Right cardiac atrium (tissue), 5 donors: ENCODE data around the gene DHRSX. TPM values are rescaled to one million over a fixed set of nuclear protein-coding genes. Genes with fewer than 3 reads are reported as not detected.
A peak's percentile ranks its signal among the peaks of the same experiment; 100 is the strongest.
"Not testable (repeated sequence)": the region's sequence is repeated elsewhere in the genome, so short reads cannot be mapped to it uniquely, and the experiment has no call there.

Source experiments
- ATAC-seq, 2 donors: fragments of 200-7000 bp; cut with Tn5 transposase; one replicate each; pipeline versions ENCODE4 v1.8.0 to v1.9.1; 2020; ENCODE audit warnings: moderate library complexity in 2 of 2, mild to moderate bottlenecking in 1 of 2
- DNase-seq, 3 donors: peaks; one replicate each; pipeline ENCODE4 v3.0.0-alpha.2; 2020
- H3K27ac ChIP-seq: one replicate; pipeline ENCODE4 v1.5.1; 2013; ENCODE audit warnings: mild to moderate bottlenecking, low read length, control low read depth, moderate library complexity
- H3K27me3 ChIP-seq: one replicate; pipeline ENCODE4 v1.6.1; 2013; ENCODE audit not compliant: control insufficient read depth, insufficient read depth
- H3K4me1 ChIP-seq: one replicate; pipeline ENCODE4 v1.6.1; 2013; ENCODE audit warnings: low read length; ENCODE audit not compliant: control insufficient read depth, insufficient read depth
- H3K4me3 ChIP-seq: one replicate; pipeline ENCODE4 v1.5.1; 2013; ENCODE audit warnings: low read length, control low read depth
- H3K9me3 ChIP-seq: one replicate; pipeline ENCODE4 v1.6.1; 2013; ENCODE audit warnings: low read length; ENCODE audit not compliant: control insufficient read depth
- WGBS: extraction: QIAGEN DNeasy Blood & Tissue Kit; methylation state at CpG from one replicate; pipeline ENCODE4 v1.1.7; 2013; 5-methylcytosine and 5-hydroxymethylcytosine counted together
- intact Hi-C, 4 donors: fragments of 100-400 bp; cut with DNase I; formaldehyde crosslinking; loops; one replicate each; pipeline versions ENCODE4 v1.11.0 to v1.14.0; 2022 to 2023
- polyA plus RNA-seq: library from polyadenylated mRNA; stranded (reverse); fragments of 200-250 nt; gene quantifications from one replicate; pipeline ENCODE4 v1.2.3, GENCODE V29; 2013
- total RNA-seq, 4 donors: library from RNA; stranded (reverse); fragmentation: NEBNext Ultra II Directional; extraction: Animal tissue kit (Norgen Biotek cat#: 25700); gene quantifications; one replicate each; pipeline ENCODE4 v1.2.1, GENCODE V29; 2021
- donor health status: healthy with polysubstance abuse.
- donor health status: DM: no; HTN: yes; CAD: no.
- donor health status: DM: no; HTN: no; CAD: no.
- donor health status: DM: no; HTN: yes; CAD: no; lungs with severe emphysema.
- donor health status: DM: yes; HTN: yes; CAD: no.

DHRSX gene
- total and polyA plus RNA-seq, 5 donors: 22.2 to 43.7 (median 30.1) TPM

GRCh38 chrX:2385224-2385623, 115.6 kb downstream of the DHRSX start:
- Histone ChIP-seq H3K27me3 (no peaks in the 10 kb centered on the region), H3K4me3 (no peak overlapping the region), H3K4me1 (peaks cover 5% of the 10 kb centered on the region), H3K27ac (no peak overlapping the region), H3K9me3 (no peaks in the 10 kb centered on the region)
- WGBS: 85% methylated on average over 3 of the region's 3 CpGs
- intact Hi-C loops: no loop called here
- no peak for DNase-seq
- no peak for ATAC-seq

- DNase-seq (no peak), ATAC-seq (no peak)
- WGBS: 81% methylated on average over 4 of the region's 4 CpGs
- intact Hi-C loops: no loop called here
- no peaks in the 10 kb centered on the region for H3K9me3 ChIP-seq
- H3K4me1 ChIP-seq: peaks cover 5% of the 10 kb centered on the region
- no peak overlapping the region for H3K27ac ChIP-seq
- H3K27me3 ChIP-seq: no peaks in the 10 kb centered on the region
- H3K4me3 ChIP-seq: no peak overlapping the region
Measured at GRCh38 chrX:2384486-2384885, 116.3 kb downstream of the DHRSX start.

GRCh38 chrX:2383735-2384134, 117.0 kb downstream of the DHRSX start:
- intact Hi-C loops: no loop called here
- no peak for ATAC-seq
- 93% methylated on average over 3 of the region's 3 CpGs for WGBS
- no peak overlapping the region for H3K27ac ChIP-seq
- H3K4me1 ChIP-seq: peaks cover 5% of the 10 kb centered on the region
- no peaks in the 10 kb centered on the region for H3K27me3 ChIP-seq
- DNase-seq: no peak
- H3K9me3 ChIP-seq: no peaks in the 10 kb centered on the region
- no peak overlapping the region for H3K4me3 ChIP-seq

GRCh38 chrX:2383144-2383543, 117.6 kb downstream of the DHRSX start:
- H3K4me3 ChIP-seq: no peak overlapping the region
- H3K27ac ChIP-seq: no peak overlapping the region
- intact Hi-C loops: no loop called here
- ATAC-seq (no peak), DNase-seq (no peak)
- H3K27me3 ChIP-seq: no peaks in the 10 kb centered on the region
- peaks cover 5% of the 10 kb centered on the region for H3K4me1 ChIP-seq
- WGBS: 99% methylated on average over 1 of the region's 1 CpG
- no peaks in the 10 kb centered on the region for H3K9me3 ChIP-seq

DNA sequence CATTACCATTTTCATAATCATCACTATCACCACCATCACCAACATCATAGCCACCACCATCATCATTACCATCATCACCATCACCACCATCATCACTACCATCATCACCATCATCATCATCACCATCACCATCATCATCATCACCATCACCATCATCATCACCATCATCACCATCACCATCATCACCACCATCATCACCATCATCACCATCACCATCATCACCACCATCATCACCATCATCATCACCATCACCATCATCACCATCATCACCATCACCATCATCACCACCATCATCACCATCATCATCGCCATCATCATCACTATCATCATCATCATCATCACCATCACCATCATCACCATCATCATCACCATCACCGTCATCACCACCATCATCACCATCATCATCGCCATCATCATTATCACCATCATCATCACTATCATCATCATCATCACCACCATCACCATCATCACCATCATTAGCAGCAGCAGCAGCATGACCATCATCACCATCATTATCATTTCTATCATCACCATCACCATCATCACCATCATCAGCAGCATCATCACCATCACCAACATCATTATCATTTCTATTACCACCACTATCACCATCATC, 118.2 kb downstream of the DHRSX start:
- H3K4me1 ChIP-seq, DNase-seq, H3K9me3 ChIP-seq, H3K4me3 ChIP-seq, intact Hi-C loops, H3K27me3 ChIP-seq, ATAC-seq, H3K27ac ChIP-seq: not testable (repeated sequence)
- WGBS: 97% methylated on average over 3 of the region's 3 CpGs

DNA sequence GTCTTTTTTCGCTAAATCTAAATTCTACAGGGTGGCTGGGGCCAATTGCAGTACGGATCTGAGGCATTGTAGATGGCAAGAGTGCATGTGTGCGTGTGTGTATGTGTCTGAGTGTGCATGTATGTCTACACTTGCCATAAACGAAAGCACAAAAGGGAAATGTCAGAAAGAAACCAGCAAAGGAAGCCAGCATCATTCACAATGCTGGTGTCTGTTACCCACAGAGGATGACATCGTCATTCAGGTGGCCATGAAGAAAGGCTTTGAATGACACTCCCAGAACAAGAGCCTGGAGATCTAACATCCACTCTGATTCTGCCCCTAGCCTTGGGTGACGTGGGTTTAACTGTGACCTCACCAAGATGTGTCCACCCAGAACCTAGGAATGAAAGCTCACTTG, 124.6 kb downstream of the DHRSX start:
- DNase-seq: no peak
- no peak overlapping the region for H3K4me3 ChIP-seq
- ATAC-seq: no peak
- no peaks in the 10 kb centered on the region for H3K9me3 ChIP-seq
- no peaks in the 10 kb centered on the region for H3K4me1 ChIP-seq
- H3K27ac ChIP-seq: no peak overlapping the region
- intact Hi-C loops: no loop called here
- no peaks in the 10 kb centered on the region for H3K27me3 ChIP-seq
- 93% methylated on average over 6 of the region's 6 CpGs for WGBS

DNA sequence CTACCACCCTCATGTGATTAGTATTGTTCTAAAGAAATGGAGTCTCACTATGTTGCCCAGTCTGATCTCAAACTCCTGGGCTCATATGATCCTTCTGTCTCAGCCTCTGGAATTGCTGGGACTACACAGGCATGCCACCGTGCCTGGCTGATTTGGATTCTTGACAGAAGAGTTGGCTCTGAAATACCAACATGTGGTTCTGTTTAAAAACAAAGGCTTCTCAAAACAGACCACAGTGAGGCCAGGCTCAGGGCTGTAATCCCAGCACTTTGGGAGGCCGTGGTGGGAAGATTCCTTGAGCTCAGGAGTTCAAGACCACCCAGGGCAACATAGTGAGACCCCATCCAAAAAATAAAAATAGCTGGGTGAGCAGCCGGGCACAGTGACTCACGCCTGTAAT, 126.7 kb downstream of the DHRSX start:
- intact Hi-C loops: no loop called here
- 78% methylated on average over 4 of the region's 4 CpGs for WGBS
- ATAC-seq: no peak

DNA sequence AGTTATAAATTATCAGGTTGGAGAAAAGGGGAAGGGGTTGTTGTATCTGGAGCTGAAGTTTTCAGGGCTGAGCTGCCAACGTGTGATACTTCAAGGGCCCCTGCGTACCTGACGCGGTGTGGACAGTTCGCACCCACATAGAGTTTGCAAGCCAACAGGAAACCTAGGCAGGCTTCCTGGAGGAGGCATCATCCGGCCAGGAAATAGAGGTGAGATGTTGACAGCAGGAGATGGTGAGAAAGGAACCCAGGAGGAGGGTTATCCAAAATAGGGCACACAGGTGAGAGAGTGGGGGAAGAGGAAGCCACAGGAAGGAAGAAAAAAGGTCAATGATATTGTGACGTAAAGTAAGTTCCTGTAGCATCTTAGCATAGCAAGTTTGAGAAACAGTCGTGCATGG, 127.2 kb downstream of the DHRSX start:
- Histone ChIP-seq H3K27me3 (no peaks in the 10 kb centered on the region), H3K4me1 (no peaks in the 10 kb centered on the region), H3K4me3 (no peak overlapping the region), H3K27ac (no peak overlapping the region), H3K9me3 (no peaks in the 10 kb centered on the region)
- DNase-seq: no peak
- intact Hi-C loops: no loop called here
- whole genome bisulfite sequencing: 85% methylated on average over 8 of the region's 8 CpGs
- no peak for ATAC-seq

More for the DNA sequence above, 126.7 kb downstream of the DHRSX start:
- no peak for DNase-seq
- no peaks in the 10 kb centered on the region for H3K4me1 ChIP-seq
- no peak overlapping the region for H3K27ac ChIP-seq
- H3K9me3 ChIP-seq: no peaks in the 10 kb centered on the region
- no peaks in the 10 kb centered on the region for H3K27me3 ChIP-seq
- H3K4me3 ChIP-seq: no peak overlapping the region

DNA sequence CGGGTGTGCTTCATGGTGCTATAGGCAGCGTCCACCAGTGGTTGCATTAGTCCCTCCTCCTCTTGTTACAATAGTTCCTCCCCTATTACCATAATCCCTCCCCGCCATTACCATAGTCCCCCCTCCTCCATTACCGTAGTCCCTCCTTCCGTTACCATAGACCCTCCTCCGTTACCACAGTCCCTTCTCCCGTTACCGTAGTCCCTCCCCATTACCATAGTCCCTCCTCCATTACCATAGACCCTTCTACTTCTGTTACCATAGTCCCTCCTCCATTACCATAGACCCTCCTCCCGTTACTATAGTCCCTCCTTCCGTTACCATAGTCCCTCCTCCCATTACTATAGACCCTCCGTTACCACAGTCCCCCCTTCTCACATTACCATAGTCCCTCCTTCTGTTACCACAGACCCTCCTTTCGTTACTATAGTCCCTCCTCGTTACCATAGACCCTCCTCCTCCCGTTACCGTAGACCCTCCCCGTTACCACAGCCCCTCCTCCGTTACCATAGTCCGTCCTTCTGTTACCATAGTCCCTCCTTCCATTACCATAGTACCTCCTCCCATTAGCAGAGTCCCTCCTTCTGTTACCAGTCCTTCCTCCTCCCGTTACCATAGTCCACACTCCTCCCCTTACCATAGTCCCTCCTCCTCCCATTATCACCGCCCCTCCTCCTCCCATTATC, 129.6 kb downstream of the DHRSX start:
- Histone ChIP-seq H3K9me3 (no peaks in the 10 kb centered on the region), H3K27me3 (no peaks in the 10 kb centered on the region), H3K4me1 (no peaks in the 10 kb centered on the region), H3K27ac (no peak overlapping the region), H3K4me3 (no peak overlapping the region)
- intact Hi-C loops: no loop called here
- DNase-seq (no peak), ATAC-seq (peak in 1 of 2 donors; percentile 93)
- 75% methylated on average over 20 of the region's 20 CpGs for whole genome bisulfite sequencing

DNA sequence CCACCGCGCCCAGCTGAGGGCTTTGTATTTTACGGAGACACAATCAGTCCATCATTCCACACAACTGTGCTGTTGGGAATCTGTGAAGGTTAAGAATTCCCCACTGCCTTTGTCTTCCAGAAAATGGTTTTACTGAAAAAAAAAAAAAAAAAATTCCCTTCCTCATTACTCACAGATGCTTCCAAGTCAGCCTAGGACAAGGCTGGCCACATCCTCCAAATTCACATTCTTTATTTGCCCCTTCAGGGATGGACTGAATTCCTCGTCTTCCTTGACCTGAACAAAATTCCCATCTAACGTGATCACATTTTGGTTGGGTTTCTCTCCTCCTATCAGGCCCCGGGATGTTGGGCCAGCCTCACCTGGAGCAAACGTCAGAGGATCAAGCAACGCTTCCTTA, 130.3 kb downstream of the DHRSX start:
- intact Hi-C loops: no loop called here
- H3K27me3 ChIP-seq: no peaks in the 10 kb centered on the region
- H3K4me1 ChIP-seq: no peaks in the 10 kb centered on the region
- no peak overlapping the region for H3K4me3 ChIP-seq
- no peak overlapping the region for H3K27ac ChIP-seq
- no peaks in the 10 kb centered on the region for H3K9me3 ChIP-seq
- ATAC-seq: no peak
- 90% methylated on average over 8 of the region's 8 CpGs for WGBS
- DNase-seq: no peak

DNA sequence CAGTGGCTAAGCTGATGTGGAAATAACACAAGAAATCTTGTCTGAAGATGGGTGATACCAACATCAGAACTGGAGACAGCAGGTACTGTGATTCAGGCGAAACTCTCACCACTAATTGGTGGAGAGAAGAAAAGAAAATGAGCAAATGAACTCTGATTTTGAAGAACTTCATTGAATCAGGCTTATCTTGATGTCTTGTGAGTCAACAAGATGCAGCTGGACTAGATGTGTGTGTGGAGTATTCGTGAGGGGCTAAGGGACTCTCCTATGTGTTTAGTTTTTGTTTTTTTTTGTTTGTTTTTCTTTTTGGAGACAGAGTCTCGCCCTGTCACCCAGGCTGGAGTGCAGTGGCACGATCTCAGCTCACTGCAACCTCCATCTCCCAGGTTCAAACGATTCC, 131.6 kb downstream of the DHRSX start:
- Histone ChIP-seq H3K4me3 (no peak overlapping the region), H3K4me1 (no peaks in the 10 kb centered on the region), H3K9me3 (no peaks in the 10 kb centered on the region), H3K27ac (no peak overlapping the region), H3K27me3 (no peaks in the 10 kb centered on the region)
- DNase-seq (no peak), ATAC-seq (no peak)
- intact Hi-C loops: no loop called here
- WGBS: 83% methylated on average over 5 of the region's 5 CpGs
